Body of pancreas (tissue), 4 donors: ENCODE data around the gene NHERF2. TPM values are rescaled to one million over a fixed set of nuclear protein-coding genes. Genes with fewer than 3 reads are reported as not detected.

Source experiments
- ATAC-seq: fragments of 150-250 bp; one replicate; pipeline ENCODE4 v1.9.1; 2016
- DNase-seq, 4 donors: peaks; one replicate each; pipeline ENCODE4 v3.0.0-alpha.2; 2019
- H3K27ac ChIP-seq, 4 donors: fragments of 200-600 bp; sonication (generic); 1 replicate in 3 of 4; 2 replicates in 1 of 4; pipeline versions ENCODE4 v1.5.1 to v1.6.1; 2016 to 2019; ENCODE audit warnings: mild to moderate bottlenecking in 1 of 4, mixed read lengths in 1 of 4, moderate library complexity in 1 of 4
- H3K27me3 ChIP-seq, 2 donors: fragments of 200-600 bp; sonication (generic); one replicate each; pipeline ENCODE4 v1.6.0; 2016; ENCODE audit warnings: mild to moderate bottlenecking in 1 of 2
- H3K36me3 ChIP-seq, 2 donors: fragments of 200-600 bp; sonication (generic); replicated peaks in 1 of 2; 2 replicates each; pipeline ENCODE4 v1.5.1; 2016; ENCODE audit warnings: low read depth in 2 of 2; ENCODE audit not compliant: insufficient read depth in 1 of 2
- H3K4me1 ChIP-seq: fragments of 200-600 bp; sonication (generic); one replicate; pipeline ENCODE4 v1.6.0; 2016
- H3K4me3 ChIP-seq, 2 donors: fragments of 200-600 bp; sonication (generic); 1 replicate in 1 of 2; 2 replicates in 1 of 2; pipeline ENCODE4 v1.5.1; 2016 to 2019
- H3K9me3 ChIP-seq, 3 donors: fragments of 200-600 bp; sonication (generic); 1 replicate in 2 of 3; 2 replicates in 1 of 3; pipeline ENCODE4 v1.5.1; 2016
- CTCF ChIP-seq, 7 experiments: fragments of 450-650 bp in 4 of 7; fragments of 200-600 bp in 3 of 7; sonication (generic) in 3 of 7; IDR thresholded peaks; one replicate each; pipeline ENCODE4 v1.5.1; 2016 to 2019; ENCODE audit warnings: antibody characterized with exemption in 7 of 7
- POLR2A ChIP-seq, 3 donors: fragments of 450-650 bp; IDR thresholded peaks; one replicate each; pipeline ENCODE4 v1.6.1; 2016; ENCODE audit warnings: antibody characterized with exemption in 3 of 3, mild to moderate bottlenecking in 2 of 3
- WGBS, 2 donors: methylation state at CpG; one replicate each; pipeline ENCODE4 v1.1.5; 2017; 5-methylcytosine and 5-hydroxymethylcytosine counted together
- intact Hi-C: fragments of 100-400 bp; cut with DNase I; formaldehyde crosslinking; loops from one replicate; pipeline ENCODE4 v1.15.1; 2023
- total RNA-seq, 2 donors: library from RNA; depleted of rRNA; stranded (reverse); fragments of >200 nt; gene quantifications; one replicate each; pipeline ENCODE4 v1.1.0, GENCODE V29; 2016

The NHERF2 gene
- total RNA-seq, 2 donors from 2014 or later: 32.7 to 87.3 TPM

GRCh38 chr16:2002406-2003230, 24.1 kb upstream of the NHERF2 start:
- no peak overlapping the region for H3K4me3 ChIP-seq
- TF ChIP-seq CTCF (IDR thresholded peaks at IDR 0.05) (no peak), POLR2A (IDR thresholded peaks at IDR 0.05) (no peak)
- WGBS, 2 donors: 86 to 94% methylated on average over 9 to 46 of the region's 47 CpGs
- H3K9me3 ChIP-seq: no peaks in the 10 kb centered on the region
- H3K27ac ChIP-seq: no peak overlapping the region
- intact Hi-C loops: no loop called here
- H3K27me3 ChIP-seq: no peaks in the 10 kb centered on the region
- ATAC-seq (no peak), DNase-seq (peak in 1 of 4 donors; percentile 12)
- H3K36me3 ChIP-seq: peaks cover 33% of the 10 kb centered on the region in 2 donors
- peaks cover 45% of the 10 kb centered on the region for H3K4me1 ChIP-seq

GRCh38 chr16:2003231-2003826, 23.4 kb upstream of the NHERF2 start:
- no peak for DNase-seq
- peak overlapping the region in 1 of 4 donors; percentile 72 for H3K27ac ChIP-seq
- H3K9me3 ChIP-seq: no peaks in the 10 kb centered on the region
- TF ChIP-seq POLR2A (IDR thresholded peaks at IDR 0.05): no peak
- TF ChIP-seq CTCF (IDR thresholded peaks at IDR 0.05): no peak
- no peak for ATAC-seq
- H3K27me3 ChIP-seq: no peaks in the 10 kb centered on the region
- peaks cover 52% of the 10 kb centered on the region for H3K4me1 ChIP-seq
- 51 to 66% methylated on average over 6 to 8 of the region's 8 CpGs for WGBS, 2 donors
- intact Hi-C loops: no loop called here
- no peak overlapping the region for H3K4me3 ChIP-seq
- peaks cover 27 to 33% of the 10 kb centered on the region in 2 donors for H3K36me3 ChIP-seq

- intact Hi-C loops: no loop called here
- Histone ChIP-seq H3K27ac (peak overlapping the region; percentile 61 to 83 (median 75)), H3K4me3 (no peak overlapping the region), H3K36me3 (peaks cover 26% of the 10 kb centered on the region in 2 donors), H3K9me3 (no peaks in the 10 kb centered on the region), H3K4me1 (peaks cover 58% of the 10 kb centered on the region), H3K27me3 (no peaks in the 10 kb centered on the region)
- TF ChIP-seq CTCF (IDR thresholded peaks at IDR 0.05) (peak; percentile 89 to 98 (median 95)), POLR2A (IDR thresholded peaks at IDR 0.05) (no peak)
- 18 to 46% methylated on average over 12 to 34 of the region's 36 CpGs for WGBS, 2 donors
- ATAC-seq: peak; percentile 89
- peak; percentile 96 to 98 (median 97) for DNase-seq
Observed at GRCh38 chr16:2003827-2004641, 22.7 kb upstream of the NHERF2 start.

- Histone ChIP-seq H3K27ac (peak overlapping the region in 3 of 4 donors; percentile 61 to 83 (median 72)), H3K9me3 (no peaks in the 10 kb centered on the region), H3K4me1 (peaks cover 58% of the 10 kb centered on the region), H3K27me3 (no peaks in the 10 kb centered on the region), H3K4me3 (no peak overlapping the region), H3K36me3 (peaks cover 17% of the 10 kb centered on the region in 2 donors)
- 60 to 83% methylated on average over 1 to 21 of the region's 34 CpGs for WGBS, 2 donors
- ATAC-seq: no peak
- intact Hi-C loops: no loop called here
- TF ChIP-seq POLR2A (IDR thresholded peaks at IDR 0.05) (no peak), CTCF (IDR thresholded peaks at IDR 0.05) (no peak)
- peak in 2 of 4 donors; percentile 12 to 46 for DNase-seq
Observed at GRCh38 chr16:2004795-2005517, 21.7 kb upstream of the NHERF2 start.
